GM18499 (cell line): ENCODE data around the gene MEST.
"Not testable (repeated sequence)": the region's sequence is repeated elsewhere in the genome, so short reads cannot be mapped to it uniquely, and the experiment has no call there.

Experiments
- ATAC-seq: cut with Tn5 transposase; IDR thresholded peaks from one replicate; pipeline ENCODE4 v1.9.1; 2021; ENCODE audit warnings: moderate number of reproducible peaks; ENCODE audit not compliant: insufficient read depth, unreplicated experiment

Gene MEST, protein sequence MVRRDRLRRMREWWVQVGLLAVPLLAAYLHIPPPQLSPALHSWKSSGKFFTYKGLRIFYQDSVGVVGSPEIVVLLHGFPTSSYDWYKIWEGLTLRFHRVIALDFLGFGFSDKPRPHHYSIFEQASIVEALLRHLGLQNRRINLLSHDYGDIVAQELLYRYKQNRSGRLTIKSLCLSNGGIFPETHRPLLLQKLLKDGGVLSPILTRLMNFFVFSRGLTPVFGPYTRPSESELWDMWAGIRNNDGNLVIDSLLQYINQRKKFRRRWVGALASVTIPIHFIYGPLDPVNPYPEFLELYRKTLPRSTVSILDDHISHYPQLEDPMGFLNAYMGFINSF

DNA sequence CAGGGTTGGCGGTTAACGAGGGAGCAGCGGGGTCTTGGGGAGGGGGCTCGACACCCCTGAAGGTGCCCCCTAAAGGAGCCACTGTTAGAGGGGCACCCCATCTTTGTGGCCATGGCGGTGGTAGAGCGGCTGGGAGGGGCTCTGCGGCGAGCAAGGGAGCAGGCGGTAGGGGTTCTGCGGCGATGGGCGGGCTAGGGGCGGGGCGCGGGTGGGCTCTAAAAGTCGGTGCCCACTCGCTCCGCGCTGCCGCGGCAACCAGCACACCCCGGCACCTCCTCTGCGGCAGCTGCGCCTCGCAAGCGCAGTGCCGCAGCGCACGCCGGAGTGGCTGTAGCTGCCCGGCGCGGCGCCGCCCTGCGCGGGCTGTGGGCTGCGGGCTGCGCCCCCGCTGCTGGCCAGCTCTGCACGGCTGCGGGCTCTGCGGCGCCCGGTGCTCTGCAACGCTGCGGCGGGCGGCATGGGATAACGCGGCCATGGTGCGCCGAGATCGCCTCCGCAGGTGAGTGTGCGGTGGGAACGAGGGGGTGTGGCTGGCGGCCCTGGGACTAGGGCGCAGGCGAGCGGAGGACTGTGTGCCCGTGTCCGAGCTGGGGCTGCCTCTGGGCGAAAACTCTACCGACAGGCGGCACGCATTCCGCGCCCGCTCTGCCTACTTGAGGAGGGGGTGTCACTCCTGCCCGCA is at the start of gene MEST:
Gene MEST (plus strand): TSS at position 245 of the 682 bp plus-strand sequence. CDS start 229 bp downstream, at position 474.
- ATAC-seq = no peak

DNA sequence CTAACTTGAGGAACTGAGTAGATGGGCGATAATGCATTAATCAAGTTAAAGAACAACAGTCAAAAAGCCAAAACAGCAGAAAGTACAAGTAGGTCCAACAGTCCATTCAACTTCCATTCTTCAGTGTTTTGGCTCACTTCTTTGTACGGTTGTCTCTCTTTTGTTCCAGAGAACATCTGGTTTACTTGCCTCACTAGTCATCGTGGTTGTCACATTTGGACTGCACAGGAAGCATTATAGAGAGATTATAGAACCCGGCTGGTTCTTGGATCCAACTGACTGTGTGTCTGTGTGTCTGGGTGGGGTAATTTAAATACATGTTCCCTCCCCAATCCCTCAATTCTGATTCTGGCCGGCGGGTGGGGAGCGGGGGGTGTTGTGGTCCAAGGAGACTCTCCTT is 49.3 kb upstream of the MEST start:
- ATAC-seq = no peak

DNA sequence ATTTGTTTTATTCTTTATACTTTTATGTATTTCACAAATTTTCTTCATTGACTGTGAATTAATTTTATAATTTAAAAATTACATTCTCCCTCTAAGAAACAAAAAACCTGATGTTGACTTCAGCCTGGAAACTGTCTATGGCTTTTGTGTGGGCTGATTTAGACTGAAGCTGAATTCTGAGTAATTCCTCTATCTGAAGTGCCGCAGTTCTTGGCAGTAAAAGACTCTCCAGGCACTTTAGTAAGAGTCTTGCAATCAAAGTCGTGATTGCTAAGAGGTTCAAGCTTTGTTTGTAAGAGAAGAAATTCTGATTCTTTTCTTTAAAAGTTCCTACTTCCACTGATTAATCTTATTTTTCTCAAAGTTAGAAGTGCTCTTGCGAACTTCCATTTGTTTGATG is 47.7 kb upstream of the MEST start:
- no peak for ATAC-seq

DNA sequence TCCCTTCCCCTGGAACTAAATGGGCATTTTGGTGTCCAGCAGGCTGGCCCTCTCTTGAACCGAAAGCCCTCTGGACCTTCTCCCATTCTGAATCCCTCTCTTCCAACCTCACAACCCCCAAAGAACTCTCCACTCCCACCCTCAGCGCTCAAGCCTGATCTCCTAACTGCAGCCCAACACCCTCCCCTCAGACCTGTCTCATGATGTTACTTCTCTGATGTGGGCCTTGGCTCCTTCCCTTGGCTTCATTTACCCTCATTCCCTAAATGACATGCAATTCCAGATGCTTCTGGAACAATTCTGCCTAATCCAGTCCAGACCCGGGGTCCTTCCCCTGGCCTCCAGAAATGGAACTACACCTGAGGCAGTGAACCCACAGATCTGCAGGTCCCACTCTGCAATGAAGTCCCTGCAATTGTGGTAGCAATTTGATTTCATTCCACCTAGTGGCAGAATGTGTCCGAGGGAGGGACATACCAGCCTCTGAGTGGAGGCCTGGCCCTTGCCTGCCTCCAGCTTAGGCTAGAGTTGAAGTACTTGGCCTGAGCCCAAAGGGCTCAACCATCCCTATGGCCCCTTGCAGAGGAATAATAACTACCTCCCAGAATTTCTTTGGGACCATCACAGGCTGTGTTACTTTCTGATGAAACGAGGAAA is 47.0 kb upstream of the MEST start:
- ATAC-seq = no peak

DNA sequence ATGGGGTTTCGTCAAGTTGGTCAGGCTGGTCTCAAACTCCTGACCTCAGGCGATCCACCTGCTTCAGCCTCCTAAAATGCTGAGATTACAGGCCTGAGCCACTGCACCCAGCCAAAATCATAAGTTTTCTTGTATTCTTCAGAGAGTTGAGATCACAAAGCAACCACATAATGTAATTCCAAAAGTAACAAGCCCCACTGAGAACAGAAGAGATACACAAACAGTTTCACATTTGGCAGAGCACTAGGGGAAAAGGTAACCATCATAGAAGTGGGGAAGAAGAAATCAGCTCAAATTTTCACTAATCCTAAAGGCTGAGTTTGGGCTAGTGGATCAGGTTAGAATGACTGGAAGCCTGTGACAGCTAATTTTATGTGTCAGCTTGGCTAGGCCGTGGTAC is 45.6 kb upstream of the MEST start:
- no peak for ATAC-seq

DNA sequence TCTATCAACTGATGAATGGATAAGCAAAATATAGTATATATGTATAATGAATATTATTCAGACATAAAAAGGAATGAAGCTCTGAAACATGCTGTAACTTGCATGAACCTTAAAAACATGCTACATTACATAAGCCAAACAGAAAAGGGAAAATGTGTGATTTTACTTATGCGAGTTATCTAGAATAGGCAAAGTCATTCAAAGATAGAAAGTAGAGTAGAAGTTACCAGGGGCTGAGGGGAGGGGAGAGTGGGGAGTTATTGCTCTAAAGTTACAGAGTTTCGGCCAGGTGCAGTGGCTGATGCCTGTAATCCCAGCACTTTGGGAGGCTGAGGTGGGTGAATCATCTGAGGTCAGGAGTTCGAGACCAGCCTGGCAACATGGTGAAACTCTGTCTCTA is 40.5 kb upstream of the MEST start:
- ATAC-seq = not testable (repeated sequence)

DNA sequence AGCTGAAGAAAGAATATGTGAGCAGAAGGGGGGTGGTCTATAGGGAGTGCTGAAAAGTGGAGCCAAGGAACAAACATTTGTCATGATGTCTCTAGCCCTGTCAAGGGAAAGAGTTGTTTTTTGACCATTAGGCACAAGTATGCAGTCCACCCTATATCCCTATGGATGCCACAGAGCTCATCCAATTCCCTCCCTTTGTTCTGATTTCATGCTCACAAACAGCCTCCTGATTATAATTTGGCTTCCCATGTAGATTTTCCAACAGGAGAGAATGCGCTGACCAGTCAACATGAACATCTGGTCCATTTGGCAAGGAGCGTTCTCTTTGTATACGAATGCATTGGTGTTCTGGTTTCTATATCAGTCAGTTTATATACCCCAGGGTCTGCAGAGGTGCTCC is 38.9 kb upstream of the MEST start:
- ATAC-seq = no peak

DNA sequence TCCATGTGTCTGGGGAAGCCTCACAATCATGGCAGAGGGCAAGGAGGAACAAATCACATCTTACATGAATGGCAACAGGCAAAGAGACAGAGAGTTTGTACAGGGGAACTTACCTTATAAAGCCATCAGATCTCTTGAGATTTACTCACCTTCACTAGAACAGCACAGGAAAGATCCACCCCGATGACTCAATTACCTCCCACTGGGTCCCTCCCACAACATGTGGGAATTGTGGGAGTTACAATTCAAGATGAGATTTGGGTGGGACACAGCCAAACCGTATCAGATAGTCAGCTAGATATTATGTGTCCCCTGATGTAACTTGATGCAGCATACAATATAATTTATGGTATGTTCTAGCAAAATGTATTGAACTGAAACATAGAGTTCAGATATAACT is 36.9 kb upstream of the MEST start:
- ATAC-seq = no peak

DNA sequence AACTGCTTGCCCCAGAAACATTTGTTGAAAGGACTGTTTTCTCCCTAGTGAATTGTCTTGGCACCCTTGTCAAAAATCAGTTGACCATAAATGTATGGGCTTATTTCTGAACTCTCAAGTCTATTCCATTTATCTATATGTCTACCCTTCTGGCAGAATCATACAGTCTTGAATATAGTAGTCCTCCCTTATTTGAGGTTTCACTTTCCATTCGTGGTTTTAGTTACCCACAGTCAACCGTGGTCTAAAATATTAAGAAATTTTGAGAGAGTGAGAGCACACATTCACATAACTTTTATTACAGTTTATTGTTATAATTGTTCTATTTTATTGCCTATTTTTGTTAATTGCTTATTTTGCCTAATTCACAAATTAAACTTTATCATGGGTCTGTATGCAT is 33.6 kb upstream of the MEST start:
- ATAC-seq = peak; percentile 77

DNA sequence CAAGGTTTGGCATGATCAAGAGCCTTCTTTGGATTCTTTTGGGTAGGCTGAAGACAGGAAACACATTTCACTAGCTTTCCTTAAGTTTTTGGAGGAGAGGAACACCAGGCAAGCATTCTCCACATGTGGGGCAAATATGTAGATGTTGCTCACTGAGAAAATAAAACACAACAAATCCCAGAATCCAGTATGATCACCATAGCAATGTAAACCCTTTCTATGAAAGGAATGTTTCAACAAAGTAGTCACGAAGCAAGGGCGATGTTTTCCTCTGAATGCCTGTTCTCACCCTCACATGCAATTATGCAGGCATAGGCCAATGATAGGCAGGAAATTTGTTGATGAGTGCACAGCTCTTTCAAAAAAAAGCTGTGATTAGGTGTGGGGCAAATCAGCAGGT is 30.6 kb upstream of the MEST start:
- no peak for ATAC-seq

DNA sequence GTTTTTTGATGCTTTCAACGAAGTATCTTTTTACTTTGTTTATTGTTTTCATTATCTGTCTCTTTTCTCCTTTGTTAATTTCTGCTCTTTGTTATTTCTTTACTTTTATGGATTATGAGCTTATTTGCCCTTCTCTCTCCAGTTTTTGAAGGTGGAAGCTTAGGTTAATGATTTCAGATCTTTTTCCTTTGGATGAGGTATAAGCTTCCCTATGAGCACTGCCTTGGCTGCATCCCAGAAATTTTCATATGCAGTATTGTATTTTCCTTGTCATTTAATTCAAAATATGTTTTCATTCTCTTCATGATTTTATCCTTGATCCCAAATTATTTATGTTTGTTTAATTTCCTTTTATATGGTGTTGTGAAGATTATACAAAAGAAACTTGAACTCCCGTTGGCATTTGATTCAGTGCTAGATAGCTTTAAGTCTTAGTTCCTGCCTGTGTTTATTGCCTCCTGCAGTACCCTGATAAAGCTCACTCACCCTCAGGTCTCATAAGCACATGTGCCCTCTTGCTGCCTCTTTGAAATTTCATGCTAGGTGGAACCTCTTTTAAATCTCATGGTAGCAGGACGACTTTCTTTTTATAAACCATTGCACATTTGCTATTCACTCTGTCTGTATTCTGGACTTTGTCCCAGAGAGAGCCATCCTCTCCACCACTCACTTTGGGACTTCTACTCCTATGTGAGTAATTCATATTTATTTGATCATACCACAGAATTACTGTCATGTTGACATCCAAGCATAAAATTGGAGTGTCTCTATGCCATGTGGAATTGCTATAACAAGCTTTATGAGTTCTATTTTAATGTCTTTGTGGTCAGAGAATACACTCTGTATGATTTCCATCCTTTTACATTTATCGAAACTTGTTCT is 28.1 kb upstream of the MEST start:
- ATAC-seq = no peak

DNA sequence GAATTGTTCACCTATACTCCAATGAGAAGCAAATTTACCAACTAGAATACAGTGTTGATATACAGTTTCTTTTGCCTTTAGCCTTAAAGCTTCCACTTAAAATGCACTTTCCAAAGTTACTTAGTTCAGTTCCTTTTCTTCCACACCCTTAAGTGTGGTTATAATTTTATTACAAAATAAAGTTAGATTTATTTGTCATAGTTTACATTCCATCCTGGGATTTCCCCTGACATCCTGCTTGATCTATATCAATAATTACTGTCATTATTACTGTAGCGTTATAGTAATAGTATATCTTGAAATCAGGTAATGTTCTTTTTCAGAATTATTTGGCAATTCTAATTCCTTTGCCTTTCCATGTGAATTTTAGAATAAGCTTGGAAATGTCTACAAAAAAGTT is 23.3 kb upstream of the MEST start:
- ATAC-seq = no peak

DNA sequence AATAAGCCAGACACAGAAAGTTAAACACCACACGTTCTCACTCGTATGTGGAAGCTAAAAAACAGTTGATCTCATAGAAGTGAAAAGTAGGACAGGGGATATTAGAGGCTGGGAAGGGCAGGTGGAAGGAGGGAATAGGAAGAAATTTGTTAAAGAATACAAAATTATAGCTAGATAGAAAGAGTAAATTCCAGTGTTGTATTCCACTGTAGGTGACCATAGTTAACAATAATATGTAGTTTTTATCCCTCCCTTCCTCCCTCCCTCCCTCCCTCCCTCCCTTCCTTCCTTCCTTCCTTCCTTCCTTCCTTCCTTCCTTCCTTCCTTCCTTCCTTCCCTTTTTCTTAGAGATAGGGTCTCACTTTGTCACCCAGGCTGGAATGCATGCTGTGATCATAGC is 19.9 kb upstream of the MEST start:
- ATAC-seq = no peak

DNA sequence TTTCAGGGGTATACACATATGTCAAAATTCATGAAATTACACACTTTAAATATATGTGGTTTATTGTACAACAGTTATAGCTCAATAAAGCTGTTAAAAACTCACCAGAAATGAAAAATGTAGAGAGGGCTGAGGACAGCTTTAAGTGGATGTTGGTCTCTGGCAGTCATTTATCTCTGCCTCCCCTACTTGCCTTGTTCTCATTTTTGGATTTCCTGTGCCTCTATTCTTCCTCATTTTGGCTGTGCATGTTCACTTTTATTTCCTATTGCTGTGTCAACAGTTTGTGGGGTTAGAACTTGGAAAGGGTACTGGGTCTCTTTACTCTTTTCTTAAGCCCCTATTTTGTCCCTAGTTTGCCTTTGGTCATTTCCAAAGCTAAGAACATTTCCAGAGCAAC is 18.6 kb upstream of the MEST start:
- no peak for ATAC-seq

DNA sequence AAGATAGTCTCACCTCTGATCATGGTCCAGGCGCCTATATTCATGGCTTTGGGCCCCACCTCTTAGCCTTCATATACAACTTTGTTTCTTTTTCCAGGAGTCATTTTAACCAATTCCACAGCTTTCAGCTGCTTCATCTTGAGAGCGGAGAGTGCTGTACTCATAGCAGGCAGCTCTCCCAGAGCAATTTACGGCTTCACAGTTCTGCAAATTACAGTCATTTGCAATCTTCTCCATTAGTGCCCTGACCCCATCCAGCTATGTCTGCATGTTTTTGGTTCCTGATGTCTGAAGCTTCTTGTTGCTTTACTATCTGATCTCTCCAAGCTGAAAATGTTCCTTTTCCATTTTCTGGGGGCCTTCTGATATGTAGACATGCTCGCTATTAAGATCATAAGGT is 18.0 kb upstream of the MEST start:
- ATAC-seq = no peak

DNA sequence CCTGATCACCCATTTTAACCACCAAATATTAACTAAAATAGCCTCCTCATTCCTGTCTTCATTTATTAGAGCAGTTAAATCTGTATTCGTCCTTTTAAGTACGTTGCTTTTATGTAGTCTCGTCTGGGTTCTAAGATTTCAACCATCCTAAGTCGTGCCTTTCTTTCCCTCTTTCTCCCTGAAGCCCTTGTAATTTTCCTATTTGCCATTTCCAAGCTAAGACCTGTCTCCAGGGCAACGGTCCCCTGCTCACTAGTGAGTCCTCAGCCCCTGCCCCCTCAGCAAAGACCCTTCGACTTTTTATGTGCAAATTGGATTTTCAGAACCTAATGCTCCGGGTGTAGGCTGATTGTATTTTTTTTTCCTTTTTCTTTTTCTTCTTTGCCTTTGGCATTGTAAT is 16.1 kb upstream of the MEST start:
- ATAC-seq = no peak

DNA sequence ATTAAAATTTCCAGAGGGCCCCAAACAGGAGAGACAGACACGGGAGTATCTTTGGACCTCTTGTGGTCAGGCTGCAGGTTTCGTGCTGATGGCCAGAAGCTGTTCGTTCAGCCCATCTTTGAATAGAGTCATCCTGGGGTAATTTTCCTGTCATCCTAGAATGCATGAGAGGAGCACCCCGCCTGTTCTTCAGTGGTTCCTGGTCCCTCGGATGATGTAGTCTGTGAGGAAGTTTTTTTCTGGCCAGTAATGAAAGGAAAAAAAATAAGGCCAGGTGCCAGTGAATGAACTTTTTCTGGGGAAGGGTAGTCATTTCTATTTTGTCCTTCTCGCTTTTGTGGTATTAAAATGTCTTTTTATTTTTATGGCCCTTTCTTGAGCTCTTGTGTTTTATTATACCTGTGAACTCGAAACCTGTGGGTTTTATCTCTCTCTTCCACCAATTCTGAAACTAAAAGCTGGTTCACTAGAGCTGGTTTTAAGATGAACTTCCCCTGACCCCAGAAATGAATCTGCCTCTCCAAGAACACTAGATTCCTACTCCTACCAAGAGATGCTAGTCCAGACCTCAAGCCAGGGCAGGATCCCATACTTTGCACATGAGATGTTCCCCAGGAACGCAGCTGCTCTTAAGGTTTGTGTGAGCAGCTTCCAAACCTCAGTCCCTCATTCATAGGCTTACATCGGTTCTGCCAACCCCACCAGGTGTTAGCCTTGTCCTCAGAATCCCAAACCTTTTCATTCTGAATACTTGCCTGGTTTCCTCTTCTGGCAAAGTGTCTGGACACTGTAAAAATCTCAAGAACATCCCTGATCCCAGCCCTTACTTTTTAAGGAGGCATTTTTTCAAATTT is 15.4 kb upstream of the MEST start:
- ATAC-seq = no peak

DNA sequence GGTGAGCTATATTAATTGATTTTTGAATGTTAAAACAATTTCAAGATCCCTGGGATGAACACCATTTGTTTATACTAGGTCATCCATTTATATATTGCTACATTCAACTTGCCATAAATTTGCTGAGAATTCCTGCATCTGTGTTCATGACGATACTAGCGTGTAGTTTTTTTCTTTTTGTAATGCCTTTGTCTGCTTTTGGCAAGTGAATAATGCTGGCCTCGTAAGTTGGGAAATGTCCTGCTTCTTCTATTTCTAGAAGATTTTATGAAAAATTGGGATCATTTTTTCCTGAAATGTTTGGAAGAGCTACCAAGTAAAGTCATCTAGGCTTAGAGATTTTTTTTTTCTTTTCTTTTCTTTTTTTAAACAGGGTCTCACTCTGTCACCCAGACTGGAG is 12.9 kb upstream of the MEST start:
- no peak for ATAC-seq

DNA sequence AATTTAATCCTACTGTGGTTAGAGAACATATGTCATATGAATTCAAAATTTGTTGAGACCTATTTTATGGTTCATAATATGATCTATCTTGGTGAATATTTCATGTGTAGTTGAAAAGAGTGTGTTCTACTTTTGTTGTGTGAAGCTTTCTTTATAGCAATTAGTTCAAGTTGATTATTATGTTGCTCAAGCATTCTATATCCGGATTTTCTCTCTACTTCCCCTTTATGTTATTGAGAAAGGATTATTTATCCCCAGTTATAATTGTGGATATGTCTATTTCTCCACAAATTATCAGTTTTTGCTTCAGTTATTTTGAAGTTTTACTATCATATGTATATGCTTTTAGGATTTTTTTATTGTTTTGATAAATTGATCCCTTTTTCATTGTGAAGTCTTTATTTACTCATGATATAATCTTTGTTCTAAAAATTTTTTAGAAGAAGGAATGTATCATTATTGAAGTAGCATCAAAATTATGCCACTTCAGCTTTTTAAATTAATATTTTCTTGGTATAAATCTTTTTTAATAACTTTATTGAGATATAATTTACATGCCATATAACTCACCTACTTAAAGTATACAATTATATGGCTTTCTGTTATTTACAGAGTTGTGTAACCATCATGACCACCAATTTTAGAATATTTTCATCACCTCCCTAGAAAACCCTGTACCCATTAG is 12.0 kb upstream of the MEST start:
- ATAC-seq = no peak
